GM12865 (cell line): ENCODE results near the gene RASSF5.

Source experiments
- DNase-seq: peaks from one replicate; pipeline ENCODE4 v3.0.0; 2010; ENCODE audit warnings: low read depth
- H3K4me3 ChIP-seq: 2 replicates; pipeline ENCODE4 v1.5.1; 2011; ENCODE audit warnings: mild to moderate bottlenecking, low read depth, low read length, control low read depth
- CTCF ChIP-seq: IDR thresholded peaks from 2 replicates; pipeline ENCODE4 v1.5.1; 2011; ENCODE audit warnings: low read length, control low read depth, low read depth, inconsistent platforms; ENCODE audit not compliant: insufficient read depth; ENCODE audit errors: missing control alignments

RASSF5 gene

GRCh38 chr1:206551986-206552326 is 44.6 kb downstream of the RASSF5 start:
- no peak for DNase-seq
- no peak for TF ChIP-seq CTCF
- H3K4me3 ChIP-seq, result no peak overlapping the region

GRCh38 chr1:206554211-206554610 is 46.9 kb downstream of the RASSF5 start:
- no peak for DNase-seq
- no peak overlapping the region for H3K4me3 ChIP-seq
- no peak for TF ChIP-seq CTCF

GRCh38 chr1:206554701-206555472 is 47.6 kb downstream of the RASSF5 start:
- no peak overlapping the region for H3K4me3 ChIP-seq
- DNase-seq, result no peak
- no peak for TF ChIP-seq CTCF

GRCh38 chr1:206555473-206555935 is 48.2 kb downstream of the RASSF5 start:
- peak overlapping the region; percentile 36 for H3K4me3 ChIP-seq
- TF ChIP-seq CTCF, result no peak
- DNase-seq, result peak; percentile 64

- H3K4me3 ChIP-seq, result peak overlapping the region; percentile 94
- peak; percentile 65 for DNase-seq
- no peak for TF ChIP-seq CTCF
These were observed 48.9 kb downstream of the RASSF5 start for GRCh38 chr1:206556047-206556749.

- peak; percentile 91 for DNase-seq
- peak overlapping the region; percentile 94 for H3K4me3 ChIP-seq
- no peak for TF ChIP-seq CTCF
These were observed 49.7 kb downstream of the RASSF5 start for GRCh38 chr1:206556750-206557635.
